Nephron progenitor cell (in vitro differentiated cells): ENCODE data around the gene POU2F2.

Source experiments
- DNase-seq: peaks from one replicate; pipeline ENCODE4 v3.0.0; 2021
- H3K27ac Mint-ChIP-seq: 2 replicates; pipeline ENCODE4 v1.8.0; 2021; ENCODE audit warnings: mild to moderate bottlenecking, moderate library complexity, mixed read lengths
- H3K27me3 Mint-ChIP-seq: 2 replicates; pipeline ENCODE4 v1.8.0; 2021; ENCODE audit warnings: mild to moderate bottlenecking, low read depth, mixed read lengths; ENCODE audit not compliant: poor library complexity
- H3K36me3 Mint-ChIP-seq: 2 replicates; pipeline ENCODE4 v1.8.0; 2021; ENCODE audit warnings: low read depth, mixed read lengths
- H3K4me1 Mint-ChIP-seq: 2 replicates; pipeline ENCODE4 v1.8.0; 2021; ENCODE audit warnings: mixed read lengths
- H3K4me3 Mint-ChIP-seq: 2 replicates; pipeline ENCODE4 v1.8.0; 2021; ENCODE audit warnings: mild to moderate bottlenecking, moderate library complexity, mixed read lengths
- H3K9me3 Mint-ChIP-seq: 2 replicates; pipeline ENCODE4 v1.8.0; 2021; ENCODE audit warnings: mild to moderate bottlenecking, moderate library complexity, mixed read lengths
- TF ChIP-seq, protein P1 (sequence below): fragments of 200-600 bp; sonication (generic); IDR thresholded peaks from 2 replicates; pipeline ENCODE4 v1.5.0; 2021; ENCODE audit warnings: antibody characterized with exemption

POU2F2 gene

GRCh38 chr19:42149447-42150202 lies 17.4 kb upstream of the POU2F2 start:
- H3K27me3 Mint-ChIP-seq: peaks cover 44% of the 10 kb centered on the region
- H3K36me3 Mint-ChIP-seq: no peaks in the 10 kb centered on the region
- H3K9me3 Mint-ChIP-seq: no peaks in the 10 kb centered on the region
- peak overlapping the region; percentile 18 for H3K27ac Mint-ChIP-seq
- TF ChIP-seq, protein P1, sequence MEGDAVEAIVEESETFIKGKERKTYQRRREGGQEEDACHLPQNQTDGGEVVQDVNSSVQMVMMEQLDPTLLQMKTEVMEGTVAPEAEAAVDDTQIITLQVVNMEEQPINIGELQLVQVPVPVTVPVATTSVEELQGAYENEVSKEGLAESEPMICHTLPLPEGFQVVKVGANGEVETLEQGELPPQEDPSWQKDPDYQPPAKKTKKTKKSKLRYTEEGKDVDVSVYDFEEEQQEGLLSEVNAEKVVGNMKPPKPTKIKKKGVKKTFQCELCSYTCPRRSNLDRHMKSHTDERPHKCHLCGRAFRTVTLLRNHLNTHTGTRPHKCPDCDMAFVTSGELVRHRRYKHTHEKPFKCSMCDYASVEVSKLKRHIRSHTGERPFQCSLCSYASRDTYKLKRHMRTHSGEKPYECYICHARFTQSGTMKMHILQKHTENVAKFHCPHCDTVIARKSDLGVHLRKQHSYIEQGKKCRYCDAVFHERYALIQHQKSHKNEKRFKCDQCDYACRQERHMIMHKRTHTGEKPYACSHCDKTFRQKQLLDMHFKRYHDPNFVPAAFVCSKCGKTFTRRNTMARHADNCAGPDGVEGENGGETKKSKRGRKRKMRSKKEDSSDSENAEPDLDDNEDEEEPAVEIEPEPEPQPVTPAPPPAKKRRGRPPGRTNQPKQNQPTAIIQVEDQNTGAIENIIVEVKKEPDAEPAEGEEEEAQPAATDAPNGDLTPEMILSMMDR: no peak
- DNase-seq: no peak
- H3K4me1 Mint-ChIP-seq: peaks cover 52% of the 10 kb centered on the region
- H3K4me3 Mint-ChIP-seq: peak overlapping the region; percentile 35

- TF ChIP-seq, protein P1: no peak
- DNase-seq: no peak
- H3K4me3 Mint-ChIP-seq: no peak overlapping the region
- peaks cover 38% of the 10 kb centered on the region for H3K4me1 Mint-ChIP-seq
- peaks cover 42% of the 10 kb centered on the region for H3K27me3 Mint-ChIP-seq
- H3K36me3 Mint-ChIP-seq: no peaks in the 10 kb centered on the region
- H3K27ac Mint-ChIP-seq: no peak overlapping the region
- H3K9me3 Mint-ChIP-seq: no peaks in the 10 kb centered on the region
Observed at GRCh38 chr19:42148266-42148665, 16.0 kb upstream of the POU2F2 start.

DNA sequence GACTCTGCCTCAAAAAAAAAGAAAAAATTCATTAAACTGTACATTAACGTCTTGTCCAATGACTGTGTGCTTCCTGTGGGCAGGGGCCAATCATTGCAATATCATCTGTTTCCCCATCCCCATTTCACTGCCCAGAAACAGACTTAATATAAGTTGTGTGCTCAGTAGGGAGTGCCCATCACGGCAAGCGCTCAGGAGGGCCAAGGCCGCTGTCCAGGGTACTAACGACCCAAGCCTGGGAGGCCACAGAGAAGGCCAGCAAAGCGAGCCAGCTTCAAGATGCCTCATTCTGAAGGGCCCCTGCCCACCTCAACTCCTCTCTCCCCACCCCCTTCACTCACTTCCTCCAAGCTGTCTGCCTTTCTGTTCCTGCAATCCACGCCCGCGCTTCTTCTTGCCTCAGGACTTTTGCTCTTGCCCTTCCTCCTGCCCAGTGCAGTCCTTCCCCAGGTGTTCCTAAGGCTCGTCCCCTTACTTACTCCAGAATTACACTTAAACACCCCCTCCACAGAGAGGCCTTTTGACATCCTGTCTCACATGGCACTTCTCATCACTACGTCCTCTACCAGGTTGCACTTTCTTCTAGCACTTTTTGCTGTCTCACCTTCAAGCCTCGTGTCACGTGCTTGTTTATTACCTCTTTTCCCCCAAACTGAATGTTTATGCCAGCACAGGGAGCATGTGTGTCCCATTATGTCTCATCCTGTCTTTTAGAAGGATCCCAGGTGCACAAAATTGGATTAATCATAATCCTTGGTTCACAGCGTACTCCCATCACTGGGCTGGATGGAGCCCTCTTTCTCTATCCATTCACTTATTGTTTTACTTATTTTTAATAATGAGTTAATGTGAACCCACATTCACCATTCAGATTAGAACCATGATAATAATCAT lies 11.3 kb upstream of the POU2F2 start:
- no peaks in the 10 kb centered on the region for H3K36me3 Mint-ChIP-seq
- H3K9me3 Mint-ChIP-seq: no peaks in the 10 kb centered on the region
- H3K27ac Mint-ChIP-seq: no peak overlapping the region
- peaks cover 69% of the 10 kb centered on the region for H3K27me3 Mint-ChIP-seq
- TF ChIP-seq, protein P1: no peak
- no peak overlapping the region for H3K4me3 Mint-ChIP-seq
- H3K4me1 Mint-ChIP-seq: peaks cover 1% of the 10 kb centered on the region
- peak; percentile 91 for DNase-seq

DNA sequence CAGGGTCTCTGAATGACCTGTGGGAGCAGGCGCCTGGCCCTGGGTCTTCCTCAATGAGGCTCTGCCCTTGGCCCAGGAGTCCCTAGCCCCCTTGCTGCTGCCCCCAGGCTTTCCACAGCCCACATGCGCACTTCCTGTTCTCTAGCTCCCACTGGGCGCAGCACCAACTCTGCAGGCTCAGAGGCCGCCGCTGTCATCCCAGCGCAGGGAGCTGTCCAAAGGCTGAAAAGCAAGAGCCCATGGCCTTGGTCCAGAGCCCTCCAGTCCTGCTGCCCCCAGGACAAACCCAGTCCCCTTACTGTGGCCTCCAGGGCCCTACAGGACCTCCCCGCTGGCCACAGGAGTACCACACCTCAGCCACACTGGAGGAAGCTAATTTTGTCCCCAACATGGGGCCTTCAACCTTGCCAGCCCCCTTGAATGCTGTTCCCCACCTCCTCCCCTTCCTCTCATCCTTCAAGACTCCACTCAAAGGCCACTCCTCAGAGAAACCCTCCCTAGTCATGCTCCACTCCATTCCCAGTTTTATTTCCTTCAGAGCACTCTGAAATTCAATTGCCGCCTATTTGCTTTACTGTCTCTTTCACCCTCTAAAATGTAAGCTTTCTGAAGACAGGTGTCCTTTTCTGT lies 8.0 kb upstream of the POU2F2 start:
- Mint-ChIP-seq H3K36me3 (no peaks in the 10 kb centered on the region), H3K4me3 (no peak overlapping the region), H3K9me3 (no peaks in the 10 kb centered on the region), H3K27me3 (peaks cover 72% of the 10 kb centered on the region), H3K4me1 (no peaks in the 10 kb centered on the region), H3K27ac (no peak overlapping the region)
- TF ChIP-seq, protein P1: no peak
- peak; percentile 94 for DNase-seq

- no peak overlapping the region for H3K27ac Mint-ChIP-seq
- H3K4me3 Mint-ChIP-seq: no peak overlapping the region
- peaks cover 25% of the 10 kb centered on the region for H3K4me1 Mint-ChIP-seq
- H3K9me3 Mint-ChIP-seq: no peaks in the 10 kb centered on the region
- no peak for DNase-seq
- H3K27me3 Mint-ChIP-seq: peaks cover 84% of the 10 kb centered on the region
- H3K36me3 Mint-ChIP-seq: no peaks in the 10 kb centered on the region
- TF ChIP-seq, protein P1: no peak
Observed at GRCh38 chr19:42134535-42135070, 2.4 kb upstream of the POU2F2 start.
